Measurements from ENCODE around the gene HECTD3. TPM values are rescaled to one million over a fixed set of nuclear protein-coding genes. Genes with fewer than 3 reads are reported as not detected.
A peak's percentile ranks its signal among the peaks of the same experiment; 100 is the strongest.

Gene HECTD3
- total and polyA plus RNA-seq, 9 of the 15 experiments (the other 6 are each of a cell fraction or from before 2014, with no cell fraction given): 6.3 to 50.8 (median 18.9) TPM

DNA sequence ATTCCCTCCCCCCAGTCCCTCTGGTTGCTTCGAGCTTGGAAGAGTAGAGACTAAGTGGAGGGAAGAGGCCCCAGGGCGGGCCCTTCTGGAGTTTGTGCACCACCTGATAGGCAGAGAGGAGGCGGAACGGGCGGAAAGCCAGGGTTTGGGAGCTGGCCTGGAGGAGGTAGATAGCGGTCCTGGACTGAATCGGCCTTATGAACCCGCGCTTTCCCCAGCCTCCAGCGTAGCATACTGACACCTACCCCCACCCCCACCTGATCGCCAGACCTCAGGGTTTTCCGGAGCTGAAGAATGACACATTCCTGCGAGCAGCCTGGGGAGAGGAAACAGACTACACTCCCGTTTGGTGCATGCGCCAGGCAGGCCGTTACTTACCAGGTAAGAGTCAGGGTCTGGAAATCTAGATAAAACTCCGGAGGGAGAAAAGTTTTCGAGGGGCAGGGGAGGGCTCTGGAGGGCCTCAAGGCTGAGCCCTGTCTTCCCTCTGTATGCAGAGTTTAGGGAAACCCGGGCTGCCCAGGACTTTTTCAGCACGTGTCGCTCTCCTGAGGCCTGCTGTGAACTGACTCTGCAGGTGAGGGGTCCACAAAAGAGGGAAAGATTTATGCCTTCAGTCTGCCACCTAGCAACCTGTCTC lies 1.6 kb upstream of the HECTD3 start (continued):
- TF ChIP-seq, protein P1, sequence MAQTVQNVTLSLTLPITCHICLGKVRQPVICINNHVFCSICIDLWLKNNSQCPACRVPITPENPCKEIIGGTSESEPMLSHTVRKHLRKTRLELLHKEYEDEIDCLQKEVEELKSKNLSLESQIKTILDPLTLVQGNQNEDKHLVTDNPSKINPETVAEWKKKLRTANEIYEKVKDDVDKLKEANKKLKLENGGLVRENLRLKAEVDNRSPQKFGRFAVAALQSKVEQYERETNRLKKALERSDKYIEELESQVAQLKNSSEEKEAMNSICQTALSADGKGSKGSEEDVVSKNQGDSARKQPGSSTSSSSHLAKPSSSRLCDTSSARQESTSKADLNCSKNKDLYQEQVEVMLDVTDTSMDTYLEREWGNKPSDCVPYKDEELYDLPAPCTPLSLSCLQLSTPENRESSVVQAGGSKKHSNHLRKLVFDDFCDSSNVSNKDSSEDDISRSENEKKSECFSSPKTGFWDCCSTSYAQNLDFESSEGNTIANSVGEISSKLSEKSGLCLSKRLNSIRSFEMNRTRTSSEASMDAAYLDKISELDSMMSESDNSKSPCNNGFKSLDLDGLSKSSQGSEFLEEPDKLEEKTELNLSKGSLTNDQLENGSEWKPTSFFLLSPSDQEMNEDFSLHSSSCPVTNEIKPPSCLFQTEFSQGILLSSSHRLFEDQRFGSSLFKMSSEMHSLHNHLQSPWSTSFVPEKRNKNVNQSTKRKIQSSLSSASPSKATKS (CRISPR knock-in tag; IDR thresholded peaks at IDR 0.05): no peak
- TF ChIP-seq NFE2L1 (tag; IDR thresholded peaks at IDR 0.05; ENCODE audit: borderline replicate concordance, low read depth) (no peak), CREB1 (IDR thresholded peaks at IDR 0.05) (peak; percentile 53), CREB1 (CRISPR knock-in tag; IDR thresholded peaks at IDR 0.05) (peak; percentile 67; the same call in 1 of the 2 replicates)

DNA sequence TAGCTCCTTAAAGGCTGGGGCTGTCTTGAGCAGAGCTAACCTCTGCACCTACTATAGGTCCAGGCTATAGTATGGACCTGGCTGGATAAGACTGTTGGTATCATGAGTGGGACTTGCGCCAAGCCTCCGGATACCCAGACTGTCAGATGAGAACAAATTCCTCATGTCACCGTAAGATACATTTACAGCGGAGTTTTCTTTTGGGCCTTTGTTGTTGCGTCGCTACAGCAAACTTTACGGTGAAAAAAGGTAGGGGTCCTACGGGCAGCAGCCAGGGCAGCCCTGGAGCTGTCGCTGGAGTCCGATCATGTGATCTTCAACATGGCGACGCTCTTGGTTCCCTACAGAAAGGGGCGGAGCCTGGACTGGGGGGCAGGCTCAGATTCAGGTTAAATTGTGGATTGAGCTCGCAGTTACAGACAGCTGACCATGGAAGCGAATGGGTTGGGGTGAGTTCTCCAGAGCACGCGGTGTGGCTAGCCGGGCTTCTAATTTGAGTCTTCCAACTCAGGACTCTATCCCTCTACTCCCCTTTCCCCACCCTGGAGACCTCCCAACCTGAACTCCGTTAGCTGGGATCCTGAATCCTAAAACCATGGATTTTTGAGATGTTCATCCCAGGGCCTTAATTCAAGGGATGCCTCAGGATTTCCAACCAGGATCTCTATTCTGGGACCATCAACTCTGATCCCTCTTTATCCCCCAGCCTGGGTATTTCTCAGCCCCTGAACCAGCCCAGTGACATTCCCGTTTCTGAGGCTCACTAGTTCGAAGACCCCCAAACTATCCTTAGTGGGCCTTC lies 914 bp upstream of the HECTD3 start, which contains the start of gene UROD:
Gene UROD (plus strand): TSS at position 418 of the 802 bp plus-strand sequence. CDS start 12 bp downstream, at position 430.
- H2AFZ ChIP-seq (ENCODE audit: low read depth, low read length): peak within 1 kb of the TSS; percentile 99
- no peaks in the 10 kb centered on the region for H3K9me3 ChIP-seq (replicated peaks; ENCODE audit: control insufficient read depth, insufficient read depth, low read depth, low read length)
- no TSS peak for BruUV-seq (replicated peaks)
- DNase-seq (ENCODE audit: extremely low read depth in 1 of 4, low spot score in 3 of 4): peak; percentile 95 to 100 (median 96)
- H3K27me3 ChIP-seq (ENCODE audit: control insufficient read depth in 2 of 2, insufficient read depth in 2 of 2, low read length in 2 of 2): no peaks in the 10 kb centered on the region
- intact Hi-C loops (cut with micrococcal nuclease) (loop anchor here (1.0 to 10.0 kb wide), 8 partner anchors 26 to 563 kb away; partner anchors contain the start of genes DYNLT4, EIF2B3, RNU5D-1 and ZSWIM5), in situ Hi-C loops (cut with MboI) (loop anchor here (5.0 kb wide), 4 partner anchors 175 to 480 kb away; partner anchors contain the start of gene TESK2)
- H3K4me3 ChIP-seq: peak within 1 kb of the TSS; percentile 86
- peaks cover 24% of the 10 kb centered on the region; the same call in 1 of the 2 replicates for H4K20me1 ChIP-seq (replicated peaks; ENCODE audit: control insufficient read depth, insufficient read depth, low read length)
- H3K79me2 ChIP-seq (ENCODE audit: control insufficient read depth, insufficient read depth, low read length): peaks cover 51% of the 10 kb centered on the region
- H3K27ac ChIP-seq (ENCODE audit: extremely low read depth, low read depth, low read length): peak within 1 kb of the TSS; percentile 85
- ChIA-PET POLR2A (interaction anchor here (0.6 to 8.7 kb wide), 64 partner anchors 9 to 996 kb away, joined by 3 to 113 read pairs (median 4); partner anchors contain the start of genes AKR1A1, BTBD19, EIF2B3 and MUTYH), CTCF (ENCODE audit: low intra/inter-chr PET ratio) (interaction anchor here (3.4 kb wide), 1 partner anchor 292 kb away, joined by 24 read pairs; no protein-coding TSS in a partner anchor)
- peak; percentile 73 for ATAC-seq
- peak within 1 kb of the TSS; percentile 84 to 92 for H3K9ac ChIP-seq (ENCODE audit: insufficient read depth in 1 of 2, low read depth in 2 of 2, low read length in 2 of 2)
- H3K36me3 ChIP-seq (ENCODE audit: control insufficient read depth, insufficient read depth, low read length): peaks cover 60% of the 10 kb centered on the region
- peak within 1 kb of the TSS; percentile 95 for H3K4me2 ChIP-seq (ENCODE audit: insufficient read depth, low read length)
- peaks cover 9% of the 10 kb centered on the region for H3K9me1 ChIP-seq (ENCODE audit: control insufficient read depth, insufficient read depth, low read length)
- FAIRE-seq: no peak
- under 1% methylated on average over 21 of the region's 21 CpGs for WGBS (ENCODE audit: insufficient coverage, low coverage, missing lambda C conversion rate)
- peaks cover 44 to 45% of the 10 kb centered on the region in 2 experiments for H3K4me1 ChIP-seq (replicated peaks in 1 of 2; ENCODE audit: control insufficient read depth in 2 of 2, insufficient read depth in 2 of 2, low read length in 2 of 2)
- no peak for TF ChIP-seq SREBF1 (IDR thresholded peaks at IDR 0.05; ENCODE audit: borderline replicate concordance, low read depth, low read length)
- TF ChIP-seq FIP1L1 (IDR thresholded peaks at IDR 0.05; ENCODE audit: low read depth, low read length, poor library complexity, severe bottlenecking): no peak
- no peak for TF ChIP-seq MAZ (CRISPR knock-in tag; conservative IDR thresholded peaks at IDR 0.05 in 1 of 2, IDR thresholded peaks at IDR 0.05 in 1 of 2)
- TF ChIP-seq ZBTB7A (IDR thresholded peaks at IDR 0.05; ENCODE audit: borderline replicate concordance, control insufficient read depth, low read depth, low read length): peak; percentile 20; the same call in 1 of the 2 replicates
- no peak; the same call in 1 of the 2 replicates for TF ChIP-seq SREBF2 (CRISPR knock-in tag; IDR thresholded peaks at IDR 0.05)
- TF ChIP-seq RUNX1 (IDR thresholded peaks at IDR 0.05; ENCODE audit: low read depth): no peak
- TF ChIP-seq, protein P2, sequence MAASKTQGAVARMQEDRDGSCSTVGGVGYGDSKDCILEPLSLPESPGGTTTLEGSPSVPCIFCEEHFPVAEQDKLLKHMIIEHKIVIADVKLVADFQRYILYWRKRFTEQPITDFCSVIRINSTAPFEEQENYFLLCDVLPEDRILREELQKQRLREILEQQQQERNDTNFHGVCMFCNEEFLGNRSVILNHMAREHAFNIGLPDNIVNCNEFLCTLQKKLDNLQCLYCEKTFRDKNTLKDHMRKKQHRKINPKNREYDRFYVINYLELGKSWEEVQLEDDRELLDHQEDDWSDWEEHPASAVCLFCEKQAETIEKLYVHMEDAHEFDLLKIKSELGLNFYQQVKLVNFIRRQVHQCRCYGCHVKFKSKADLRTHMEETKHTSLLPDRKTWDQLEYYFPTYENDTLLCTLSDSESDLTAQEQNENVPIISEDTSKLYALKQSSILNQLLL (CRISPR knock-in tag; IDR thresholded peaks at IDR 0.05; ENCODE audit: borderline replicate concordance): no peak
- TF ChIP-seq SOX6 (IDR thresholded peaks at IDR 0.05): 0 out of 2 replicates have a peak, but pooled peaks have one; percentile 9
- TF ChIP-seq RBM22 (IDR thresholded peaks at IDR 0.05; ENCODE audit: low read depth, low read length, poor library complexity, severe bottlenecking): no peak
- 0 out of 2 replicates have a peak, but pooled peaks have one; percentile 13 for TF ChIP-seq IFI16 (CRISPR knock-in tag; IDR thresholded peaks at IDR 0.05)
